NT2/D1 (cell line): Measurements from ENCODE around the gene MYLK.

Source experiments
- SUZ12 ChIP-seq: IDR thresholded peaks from 2 replicates; pipeline ENCODE4 v1.6.1; 2011; ENCODE audit not compliant: insufficient read length, insufficient read depth; ENCODE audit errors: extremely low read depth
- YY1 ChIP-seq: IDR thresholded peaks from 2 replicates; pipeline ENCODE4 v1.6.1; 2011; ENCODE audit not compliant: insufficient read length, insufficient read depth

GRCh38 chr3:123661973-123662372 is 222.2 kb downstream of the MYLK start:
- no peak for TF ChIP-seq YY1
- no peak for TF ChIP-seq SUZ12
